GM04504 (cell line): ENCODE results near the gene CSNK1D.

Experiments
- DNase-seq: peaks from one replicate; pipeline ENCODE4 v3.0.0-alpha.2; 2012; ENCODE audit warnings: low read depth

Gene CSNK1D

DNA sequence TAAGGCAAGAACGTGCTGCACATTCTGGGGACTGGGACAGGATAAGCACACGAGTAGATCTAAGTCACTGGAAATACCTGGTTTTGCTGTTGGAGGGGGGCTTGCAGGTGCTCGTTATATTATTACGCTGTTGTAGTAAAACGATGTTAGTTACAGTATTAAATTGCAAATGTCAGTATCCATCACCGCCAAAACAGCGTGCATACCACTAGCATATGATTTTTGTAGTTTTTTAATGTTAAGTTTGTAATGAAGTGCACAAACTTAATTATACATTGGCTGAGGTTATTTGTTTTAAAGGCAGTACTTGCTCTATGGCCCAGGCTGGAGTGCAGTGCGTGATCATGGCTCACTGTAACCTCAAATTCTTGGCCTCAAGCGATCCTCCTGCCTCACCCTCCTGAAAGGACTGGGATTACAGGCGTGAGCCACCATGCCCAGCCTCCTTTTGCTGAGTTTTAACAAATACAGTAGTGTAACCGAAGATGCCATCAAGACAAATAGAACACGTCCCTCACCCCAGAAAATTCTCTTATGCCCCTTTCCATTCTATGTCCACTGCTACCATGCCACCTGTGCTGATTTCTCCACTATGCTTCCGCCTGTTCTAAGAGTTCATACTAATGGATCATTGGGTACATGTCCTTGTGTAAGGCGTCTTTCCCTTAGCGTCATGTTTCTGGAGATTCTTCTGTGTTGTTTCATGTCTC lies 20.7 kb upstream of the CSNK1D start:
- DNase-seq, result no peak

DNA sequence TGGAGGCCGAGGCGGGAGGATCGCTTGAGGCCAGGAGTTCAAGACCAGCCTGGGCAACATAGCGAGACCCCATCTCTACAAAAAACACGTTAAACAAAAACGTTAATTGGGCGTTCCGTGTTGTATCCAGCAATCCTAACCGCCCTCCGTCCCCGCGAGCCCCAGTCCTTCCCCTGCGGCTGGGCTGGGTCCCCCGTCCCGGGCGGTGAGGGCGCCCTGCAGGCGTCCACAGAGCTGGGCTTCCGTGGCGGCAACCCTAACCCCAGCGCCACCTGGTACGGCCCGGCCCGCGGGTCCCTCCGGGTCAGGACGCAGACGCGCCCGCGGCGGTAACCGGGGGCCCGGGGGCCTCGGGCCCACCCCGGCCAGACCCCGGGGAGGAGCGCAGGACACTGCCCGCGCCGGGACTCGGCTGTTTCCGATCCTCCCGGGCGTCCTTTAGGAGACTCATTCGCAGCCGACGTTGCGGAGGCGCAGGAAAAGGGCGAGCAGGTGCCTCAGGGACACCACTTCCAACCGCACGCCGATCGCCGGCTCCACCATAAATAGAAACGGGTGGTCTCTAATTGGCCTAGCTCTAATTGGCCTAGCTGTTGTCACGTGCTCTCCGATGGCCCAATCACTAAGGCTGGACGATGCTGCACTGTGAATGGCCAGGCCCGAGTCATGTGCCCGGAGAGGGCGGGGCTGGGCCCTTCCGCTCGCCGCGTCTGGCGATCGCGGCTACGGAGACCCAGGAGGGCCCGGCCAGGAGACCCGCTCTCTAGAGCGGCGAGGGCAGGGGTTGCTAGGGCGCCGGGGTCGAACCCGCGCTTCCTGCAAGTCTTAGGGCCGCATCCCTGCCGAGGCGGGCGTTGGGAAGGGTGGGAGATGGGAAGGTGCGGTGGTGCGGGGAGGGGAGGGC lies 19.0 kb upstream of the CSNK1D start:
- peak; percentile 97 for DNase-seq

DNA sequence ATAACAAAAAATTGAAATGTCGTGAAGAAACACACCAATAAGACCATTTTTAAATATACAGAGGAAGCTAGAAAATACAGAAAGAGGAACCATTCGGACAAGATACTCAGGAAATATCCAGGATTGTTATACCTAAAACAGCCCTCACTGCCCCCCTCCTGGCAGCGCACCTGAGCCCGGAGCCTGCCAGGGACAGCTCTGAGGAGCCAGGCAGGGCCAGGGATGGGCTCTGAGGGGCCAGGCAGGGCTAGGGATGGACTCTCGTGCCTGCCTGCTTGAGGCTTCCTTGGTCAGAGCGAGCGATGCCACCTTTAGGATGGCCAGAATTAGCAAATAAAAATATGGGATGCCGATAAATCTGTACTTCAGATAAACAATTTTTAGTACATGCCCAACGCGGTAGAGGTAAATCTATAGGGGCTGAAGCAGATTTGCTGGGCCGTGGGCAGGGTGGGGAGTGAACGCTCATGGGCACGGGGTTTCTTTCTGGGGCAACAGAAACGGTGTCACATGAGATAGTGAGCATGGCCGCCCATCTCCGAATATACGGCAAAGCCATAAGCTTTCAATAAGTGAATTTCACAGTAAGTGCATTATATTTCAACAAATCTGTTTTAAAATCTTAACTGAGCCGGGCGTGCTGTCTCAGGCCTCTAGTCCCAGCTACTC lies 18.2 kb upstream of the CSNK1D start:
- no peak for DNase-seq

DNA sequence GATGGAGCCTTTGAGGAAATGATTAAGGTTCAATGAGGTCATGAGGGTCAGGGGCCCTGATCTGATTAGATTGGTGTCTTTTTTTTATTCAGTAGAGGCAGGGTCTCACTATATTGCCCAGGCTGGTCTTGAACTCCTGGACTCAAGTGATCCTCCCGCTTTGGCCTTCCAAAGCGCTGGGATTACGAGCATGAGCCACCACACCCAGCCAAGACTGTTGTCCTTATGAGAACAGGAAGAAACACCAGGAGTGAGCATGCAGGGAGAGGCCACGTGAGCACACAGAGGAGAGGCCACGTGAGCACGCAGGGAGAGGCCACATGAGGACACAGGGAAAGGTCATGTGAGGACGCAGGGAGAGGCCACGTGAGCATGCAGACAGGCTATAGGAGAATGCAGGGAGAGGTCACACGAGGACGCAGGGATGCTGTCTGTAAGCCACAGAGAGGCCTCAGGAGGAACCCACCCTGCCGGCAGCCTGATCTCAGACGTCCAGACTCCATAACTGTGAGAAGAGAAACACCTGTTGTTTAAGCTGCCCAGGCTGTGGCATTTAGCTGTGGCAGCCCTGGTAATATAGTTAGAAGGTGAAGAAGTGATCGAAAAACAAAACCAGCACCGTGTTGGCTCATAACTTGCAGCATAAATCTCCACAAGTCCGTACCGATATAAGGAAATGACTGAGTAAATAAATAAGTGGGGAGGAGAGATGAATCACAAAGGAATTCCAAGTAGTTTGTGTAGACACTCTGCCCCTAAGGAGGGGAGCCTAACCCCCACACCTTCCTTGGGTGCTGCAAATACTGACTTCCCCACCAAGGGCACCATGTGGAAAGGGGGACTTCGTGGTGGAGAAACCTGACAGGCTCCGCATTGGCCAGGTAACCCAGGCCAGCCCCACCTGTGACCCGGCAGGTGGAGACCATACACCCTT lies 14.6 kb upstream of the CSNK1D start:
- no peak for DNase-seq

DNA sequence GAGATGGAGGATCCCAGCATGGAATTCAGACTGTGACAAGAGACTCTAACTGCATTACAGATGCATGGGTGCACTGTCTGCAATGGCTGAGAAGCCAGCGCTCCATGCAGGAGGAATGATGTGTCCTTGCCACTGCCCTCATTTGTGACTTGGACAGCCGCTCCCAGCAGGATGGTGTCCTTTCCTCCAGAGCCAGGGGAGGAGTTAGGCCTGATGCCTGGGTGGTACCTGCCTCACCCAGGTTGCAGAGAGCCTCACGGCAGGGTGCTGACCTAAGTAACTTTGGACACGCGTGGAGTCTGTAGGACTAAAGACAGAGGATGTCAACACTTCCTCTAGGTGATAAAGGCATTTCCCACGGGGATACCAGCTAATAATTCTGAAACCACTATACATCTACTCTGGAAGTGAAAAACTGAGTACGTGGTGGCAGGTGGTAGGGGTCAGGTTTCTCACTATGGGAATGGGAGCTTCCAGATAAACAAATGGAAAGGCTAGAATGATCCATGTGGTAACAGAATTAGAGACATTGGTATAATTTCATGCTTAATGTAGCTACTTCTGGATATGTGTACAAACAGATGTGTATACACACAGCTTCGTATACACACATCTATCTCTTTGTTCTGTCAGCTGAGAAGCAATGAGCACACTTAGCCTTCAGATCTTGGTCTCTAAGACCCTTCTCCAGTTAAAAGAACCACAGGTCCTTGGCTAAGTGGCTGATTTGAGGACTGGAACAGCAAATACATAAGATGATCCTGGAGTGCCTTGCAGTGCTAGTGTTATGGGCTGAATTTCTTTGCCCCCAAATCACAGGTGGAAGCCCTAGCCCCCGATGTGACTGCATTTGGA lies 13.7 kb upstream of the CSNK1D start:
- DNase-seq, result no peak

DNA sequence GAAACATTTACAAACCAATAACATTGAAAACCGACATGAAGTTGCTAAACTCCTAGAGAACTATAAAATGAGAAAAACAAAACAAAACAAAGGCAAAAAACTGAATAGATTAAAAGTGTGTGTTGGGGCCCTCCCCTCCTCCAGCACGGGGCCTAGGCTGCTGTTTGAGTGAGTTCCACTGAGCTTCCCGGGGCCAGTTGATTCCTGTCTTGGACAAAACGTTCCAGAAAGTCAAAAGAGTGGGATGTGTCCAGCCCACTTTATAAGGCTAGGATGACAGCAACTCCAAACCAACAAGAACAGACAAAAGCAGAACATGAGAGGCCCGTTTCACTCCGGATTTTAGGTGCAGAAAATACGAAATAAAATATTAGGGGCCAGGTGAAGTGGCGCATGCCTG lies 11.6 kb upstream of the CSNK1D start:
- DNase-seq, result no peak

DNA sequence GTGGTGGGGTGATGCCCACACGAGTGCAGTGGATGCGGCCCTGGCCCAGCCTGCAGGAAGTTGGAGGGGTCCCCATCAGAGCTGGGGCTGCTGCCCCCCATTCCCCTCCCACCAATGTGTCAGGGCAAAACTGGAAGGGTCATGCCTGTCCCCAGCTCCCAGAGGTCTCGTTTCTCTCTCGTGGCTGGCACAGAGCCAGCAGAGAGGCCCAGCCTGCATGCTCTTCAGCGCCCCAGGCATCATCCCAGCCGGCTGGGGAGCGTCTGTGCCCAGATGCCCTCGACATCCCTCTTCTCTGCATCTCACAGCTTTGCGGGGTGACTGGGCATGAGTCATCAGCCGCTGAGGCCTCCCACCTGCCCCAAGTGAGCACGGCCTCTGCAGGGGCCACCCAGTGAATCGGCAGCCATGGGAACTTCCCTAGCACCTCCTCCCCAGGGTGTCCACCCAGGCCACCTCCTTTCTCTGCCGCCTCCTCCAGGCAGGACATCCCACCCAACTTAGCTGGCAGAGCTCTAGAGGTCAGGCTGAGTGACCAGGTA lies 9.8 kb upstream of the CSNK1D start:
- no peak for DNase-seq

DNA sequence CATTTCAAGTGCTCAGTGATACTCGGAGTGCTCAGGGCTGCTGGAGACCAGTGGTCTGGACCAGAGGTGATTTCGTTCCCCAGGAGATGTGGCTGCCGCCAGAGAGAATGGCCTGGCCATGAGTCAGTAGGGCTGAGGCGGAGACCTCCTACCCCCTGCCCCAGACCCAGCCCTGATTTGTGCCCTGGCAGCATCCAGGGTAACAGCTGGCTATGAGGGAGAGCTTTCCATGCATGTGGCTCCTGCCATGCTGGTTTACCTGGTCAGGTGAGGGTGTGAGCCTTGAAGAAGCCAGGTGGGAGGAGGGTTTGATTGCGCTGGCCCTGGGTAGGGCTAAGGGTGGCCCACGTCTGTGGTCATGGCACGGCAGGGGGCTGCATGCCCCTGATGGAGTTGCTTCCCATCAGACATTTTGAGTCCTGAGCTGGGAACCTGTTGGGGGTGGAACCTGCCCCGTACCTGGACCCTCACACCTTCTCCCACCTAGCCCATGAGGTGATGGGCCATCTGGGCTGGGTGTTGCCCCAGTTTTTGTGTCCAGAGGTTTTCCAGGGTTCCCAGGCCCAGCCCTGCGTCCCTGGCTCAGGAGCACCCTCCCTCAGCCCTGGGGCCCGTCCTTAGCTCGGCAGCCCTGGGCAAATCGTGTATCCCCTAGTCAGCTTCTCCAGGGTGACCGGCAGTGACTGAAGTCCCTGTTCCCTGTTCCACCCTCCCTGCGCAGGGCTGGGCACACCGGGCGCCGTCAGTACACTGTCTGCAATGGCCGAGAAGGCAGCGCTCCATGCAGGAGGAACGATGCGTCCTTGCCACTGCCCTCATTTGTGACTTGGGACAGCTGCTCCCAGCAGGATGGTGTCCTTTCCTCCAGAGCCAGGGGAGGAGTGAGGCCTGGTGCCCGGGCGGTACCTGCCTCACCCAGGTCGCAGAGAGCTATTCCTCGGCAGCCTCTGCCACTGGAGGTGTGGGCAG lies 9.0 kb upstream of the CSNK1D start:
- no peak for DNase-seq

DNA sequence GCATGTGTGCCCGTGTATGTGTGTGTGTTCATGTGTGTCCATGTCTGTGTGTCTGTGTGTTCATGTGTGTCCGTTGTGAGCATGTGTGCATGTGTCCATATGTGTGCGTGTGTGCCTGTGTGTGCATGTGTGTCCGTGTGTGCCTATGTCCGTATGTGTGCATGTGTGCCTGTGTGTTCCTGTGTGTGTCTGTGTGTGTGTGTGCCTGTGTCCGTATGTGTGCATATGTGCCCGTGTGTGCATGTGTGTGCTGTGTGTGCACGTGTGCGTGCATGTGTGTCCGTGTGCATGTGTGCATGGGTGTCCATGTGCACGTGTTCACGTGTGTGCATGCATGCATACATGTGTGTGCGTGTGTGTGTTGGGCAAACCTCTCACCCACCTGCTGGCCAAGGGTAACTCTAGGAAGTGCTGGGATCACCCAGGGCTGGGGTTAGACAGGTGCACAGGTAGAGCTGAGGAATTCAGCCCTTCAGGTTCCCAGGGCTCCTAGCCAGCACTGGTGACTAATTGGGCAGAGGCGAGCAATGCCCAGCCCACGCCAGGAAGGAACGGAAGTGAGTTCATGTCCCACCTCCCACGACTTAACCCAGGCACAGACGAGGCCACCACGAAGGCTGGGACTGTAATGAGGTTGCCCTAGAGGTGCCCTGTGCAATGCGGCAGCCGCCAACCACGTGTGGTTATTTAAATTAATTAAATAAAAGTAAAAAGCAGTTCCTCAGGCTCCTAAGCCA lies 8.2 kb upstream of the CSNK1D start:
- no peak for DNase-seq

DNA sequence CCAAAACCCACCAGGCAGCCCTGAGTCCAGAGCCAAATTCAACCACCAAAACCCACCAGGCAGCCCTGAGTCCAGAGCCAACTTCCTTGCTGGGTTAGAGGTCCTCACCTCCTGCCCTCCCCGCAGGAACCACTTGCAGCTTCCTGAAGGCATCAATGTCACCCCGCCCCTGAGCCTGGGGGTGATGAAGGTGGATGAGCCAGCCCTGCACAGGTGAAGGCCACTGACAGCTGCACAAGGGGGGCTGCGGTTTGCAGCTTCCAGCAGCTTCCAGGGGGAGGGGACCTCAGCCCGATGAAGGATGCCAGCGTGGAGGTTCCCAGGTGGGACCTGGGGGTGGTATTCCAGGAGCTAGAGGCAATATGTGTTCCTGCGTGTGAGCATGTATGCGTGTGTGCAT lies 7.6 kb upstream of the CSNK1D start:
- no peak for DNase-seq

DNA sequence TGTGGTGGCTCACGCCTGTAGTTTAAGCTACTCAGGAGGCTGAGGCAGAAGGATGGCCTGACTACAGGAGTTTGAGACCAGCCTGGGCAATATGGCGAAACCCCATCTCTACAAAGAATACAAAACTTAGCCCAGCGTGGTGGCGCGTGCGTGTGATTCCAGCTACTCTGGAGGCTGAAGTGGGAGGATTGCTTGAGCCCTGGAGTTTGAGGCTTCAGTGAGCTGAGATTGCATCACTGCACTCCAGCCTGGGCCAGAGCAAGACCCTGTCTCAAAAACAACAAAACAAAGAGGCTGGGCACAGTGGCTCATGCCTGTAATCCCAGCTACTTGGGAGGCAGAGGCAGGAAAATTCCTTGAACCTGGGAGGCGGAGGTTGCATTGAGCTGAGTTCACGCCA lies 7.0 kb upstream of the CSNK1D start:
- no peak for DNase-seq

DNA sequence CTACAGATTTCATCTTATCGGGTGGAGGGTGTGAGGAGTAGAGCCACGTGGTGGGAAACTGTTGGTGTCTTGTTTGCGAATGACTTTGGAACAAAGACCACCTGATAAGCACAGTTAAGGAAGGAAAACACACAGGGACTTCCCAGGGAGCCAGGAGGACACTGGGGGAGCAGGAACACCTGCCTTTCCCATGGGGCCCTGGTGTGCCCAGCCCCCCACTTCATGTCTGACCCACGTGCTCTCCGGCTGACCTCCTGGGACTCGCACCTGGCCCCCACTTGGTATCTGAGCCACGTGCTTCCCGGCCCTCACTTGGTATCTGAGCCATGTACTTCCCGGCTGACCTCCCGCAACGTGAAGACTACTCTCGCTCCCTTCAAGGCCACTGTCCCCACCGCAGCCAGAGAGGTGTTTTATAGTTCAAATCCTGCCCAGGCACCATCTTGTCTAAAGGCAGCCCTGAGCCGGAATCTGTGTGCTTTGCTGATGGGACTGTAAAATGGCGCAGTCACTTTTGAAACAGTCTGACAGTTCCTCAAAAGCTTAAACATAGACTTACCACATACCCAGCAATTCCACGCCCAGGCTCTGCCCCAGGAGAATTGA lies 5.4 kb upstream of the CSNK1D start:
- DNase-seq, result no peak

DNA sequence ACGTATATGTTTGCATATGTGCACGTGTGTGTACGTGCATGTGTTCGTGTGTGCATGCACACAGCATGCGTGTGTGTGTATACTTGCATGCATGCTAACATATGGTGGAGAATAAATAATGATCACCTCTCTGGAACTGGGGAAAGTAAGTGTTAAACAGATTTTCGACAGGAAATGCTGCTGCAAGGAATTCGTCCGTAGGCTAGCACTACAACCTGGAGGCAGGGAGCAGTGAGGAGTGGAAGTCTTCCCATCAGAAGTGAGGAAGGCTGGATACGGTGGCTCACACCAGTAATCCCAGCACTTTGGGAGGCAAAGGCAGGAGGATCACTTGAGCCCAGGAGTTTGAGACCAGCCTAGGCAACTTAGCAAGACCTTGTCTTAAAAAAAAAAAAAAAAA lies 4.8 kb upstream of the CSNK1D start:
- DNase-seq, result no peak

DNA sequence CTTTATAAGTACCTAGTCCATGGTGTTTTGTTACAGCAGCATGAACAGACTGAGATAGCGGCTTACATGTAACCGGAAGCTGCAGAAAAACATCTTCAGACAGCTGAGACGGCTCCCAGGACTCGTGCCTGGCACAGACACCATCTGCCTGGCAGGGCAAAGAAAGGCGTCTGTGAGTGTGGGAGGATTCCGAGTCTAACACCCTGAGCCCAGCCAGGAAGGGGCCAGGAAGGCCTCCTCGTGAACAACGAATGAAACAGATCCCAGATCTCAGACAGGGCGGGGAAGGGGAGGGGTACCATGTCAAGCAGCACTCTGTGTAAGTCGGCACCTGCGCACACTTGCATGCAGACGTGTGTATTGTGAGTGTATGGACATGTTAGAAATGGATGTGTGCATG lies 4.4 kb upstream of the CSNK1D start:
- DNase-seq, result no peak

DNA sequence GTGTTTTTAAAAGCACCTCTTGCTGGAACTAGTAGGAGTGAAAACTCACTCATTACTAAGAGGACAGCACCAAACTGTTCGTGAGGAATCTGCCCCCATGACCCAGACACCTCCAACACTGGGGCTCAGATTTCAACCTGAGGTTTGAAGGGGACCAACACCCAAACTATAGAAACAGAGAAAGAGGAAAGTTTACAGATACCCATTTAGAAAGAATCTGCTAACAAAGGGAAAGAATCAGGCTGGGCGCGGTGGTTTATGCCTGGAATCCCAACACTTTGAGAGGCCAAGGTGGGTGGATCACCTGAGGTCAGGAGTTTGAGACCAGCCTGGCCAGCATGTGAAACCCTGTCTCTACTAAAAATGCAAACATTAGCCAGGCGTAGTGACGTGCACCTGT lies 3.4 kb upstream of the CSNK1D start:
- DNase-seq, result no peak

DNA sequence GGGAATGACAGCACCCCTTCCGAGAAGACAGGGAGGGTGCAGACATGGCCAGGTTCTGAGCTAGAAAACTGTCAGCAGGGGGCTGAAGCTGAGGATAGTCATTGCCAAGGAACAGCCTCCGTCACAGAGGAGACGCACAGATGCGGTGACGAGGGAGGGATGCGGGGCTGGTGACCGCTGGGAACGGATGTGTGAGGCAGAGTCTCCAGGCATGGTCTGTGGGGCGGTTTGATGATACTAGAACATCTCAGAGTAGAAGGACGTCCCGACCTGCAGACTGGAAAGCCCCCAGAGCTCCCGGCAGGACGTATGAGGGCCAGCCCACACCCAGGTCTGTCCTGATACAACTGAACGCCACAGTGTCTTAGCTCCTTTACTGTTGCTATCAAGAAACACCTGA lies 1.8 kb upstream of the CSNK1D start:
- DNase-seq, result no peak

DNA sequence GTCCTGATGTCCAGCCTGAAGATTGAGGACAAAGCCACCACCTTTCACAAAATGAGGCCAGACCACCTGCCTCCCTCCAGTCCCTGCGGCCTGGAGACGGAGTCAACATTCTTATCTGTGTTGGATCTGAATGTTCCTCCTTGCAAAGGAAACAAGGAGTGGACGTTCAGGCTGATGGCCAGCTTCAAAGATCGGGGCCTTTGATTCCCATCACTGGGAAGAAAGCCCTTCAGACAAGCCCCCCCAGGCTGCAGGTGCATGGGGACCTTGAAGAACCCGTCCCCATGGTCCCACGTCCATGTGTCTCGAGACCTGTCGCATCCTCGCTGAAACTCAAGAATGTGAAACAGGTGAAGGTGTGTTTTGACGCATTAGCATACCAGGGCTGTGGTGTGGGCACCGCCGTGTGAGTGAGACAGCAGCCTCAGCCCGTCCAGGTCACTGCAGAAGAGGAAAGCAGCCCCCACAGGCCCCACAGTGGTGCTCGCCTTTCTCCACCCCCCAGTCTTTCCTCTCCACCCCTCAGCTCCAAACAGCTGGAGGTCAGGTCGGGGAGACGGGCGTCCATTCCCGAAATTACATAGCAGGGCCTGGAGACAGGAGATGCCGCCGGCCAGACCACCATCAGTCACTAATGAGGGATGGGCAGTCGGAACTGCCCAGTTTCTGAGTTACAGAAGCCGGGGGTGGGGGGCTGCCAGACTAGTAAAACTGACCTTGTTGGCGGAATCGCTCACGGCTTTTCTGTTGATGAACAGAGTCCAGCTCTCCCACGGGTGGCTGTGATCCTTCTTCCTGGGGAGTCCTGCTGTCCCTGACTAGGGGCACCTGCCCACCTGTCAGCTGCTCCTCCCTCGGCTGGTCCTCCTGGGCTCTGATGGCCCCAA lies 877 bp upstream of the CSNK1D start:
- no peak for DNase-seq
